Measurements from ENCODE around the gene OPCML.

The OPCML gene

DNA sequence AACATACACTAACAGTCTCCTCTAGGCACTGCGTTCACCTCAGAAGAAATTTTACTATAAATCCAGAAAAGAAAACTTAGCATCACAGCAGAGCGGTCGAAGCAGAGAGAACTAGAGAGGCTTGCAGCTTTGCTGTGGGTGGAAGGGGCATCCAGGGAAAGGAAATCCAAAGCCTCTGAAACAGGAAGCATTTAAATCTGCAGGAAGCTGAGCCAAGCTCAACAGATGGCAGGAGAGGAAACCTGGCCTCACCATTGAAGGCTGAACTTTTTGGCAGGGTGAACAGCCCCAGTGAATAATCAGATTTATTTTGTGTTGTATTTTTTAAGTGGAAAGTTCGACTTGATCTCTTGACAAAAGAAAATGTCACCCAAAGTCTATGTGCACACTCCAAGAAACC, 858.1 kb downstream of the OPCML start:
- H3K4me1 ChIP-seq (ENCODE audit: low read length): no peaks in the 10 kb centered on the region
- no peaks in the 10 kb centered on the region for H3K9me3 ChIP-seq (replicated peaks; ENCODE audit: insufficient read depth, low read length)
- H3K4me3 ChIP-seq (ENCODE audit: low read length): no peak overlapping the region
- H3K4me2 ChIP-seq (ENCODE audit: low read depth, low read length): no peak overlapping the region
- H2AFZ ChIP-seq (ENCODE audit: low read length): no peak overlapping the region
- no peaks in the 10 kb centered on the region for H3F3A ChIP-seq (ENCODE audit: insufficient read depth, low read length)
- no peaks in the 10 kb centered on the region; the same call in 1 of the 2 replicates for H3K36me3 ChIP-seq (replicated peaks; ENCODE audit: insufficient read depth, low read length)
- H3K27me3 ChIP-seq (replicated peaks; ENCODE audit: insufficient read depth, low read length): no peaks in the 10 kb centered on the region
- no peaks in the 10 kb centered on the region for H3K79me2 ChIP-seq (ENCODE audit: low read length)
- H3K9ac ChIP-seq (ENCODE audit: low read length): no peak overlapping the region
- TF ChIP-seq, protein P1, sequence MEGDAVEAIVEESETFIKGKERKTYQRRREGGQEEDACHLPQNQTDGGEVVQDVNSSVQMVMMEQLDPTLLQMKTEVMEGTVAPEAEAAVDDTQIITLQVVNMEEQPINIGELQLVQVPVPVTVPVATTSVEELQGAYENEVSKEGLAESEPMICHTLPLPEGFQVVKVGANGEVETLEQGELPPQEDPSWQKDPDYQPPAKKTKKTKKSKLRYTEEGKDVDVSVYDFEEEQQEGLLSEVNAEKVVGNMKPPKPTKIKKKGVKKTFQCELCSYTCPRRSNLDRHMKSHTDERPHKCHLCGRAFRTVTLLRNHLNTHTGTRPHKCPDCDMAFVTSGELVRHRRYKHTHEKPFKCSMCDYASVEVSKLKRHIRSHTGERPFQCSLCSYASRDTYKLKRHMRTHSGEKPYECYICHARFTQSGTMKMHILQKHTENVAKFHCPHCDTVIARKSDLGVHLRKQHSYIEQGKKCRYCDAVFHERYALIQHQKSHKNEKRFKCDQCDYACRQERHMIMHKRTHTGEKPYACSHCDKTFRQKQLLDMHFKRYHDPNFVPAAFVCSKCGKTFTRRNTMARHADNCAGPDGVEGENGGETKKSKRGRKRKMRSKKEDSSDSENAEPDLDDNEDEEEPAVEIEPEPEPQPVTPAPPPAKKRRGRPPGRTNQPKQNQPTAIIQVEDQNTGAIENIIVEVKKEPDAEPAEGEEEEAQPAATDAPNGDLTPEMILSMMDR (IDR thresholded peaks at IDR 0.05; ENCODE audit: low read length): no peak
- TF ChIP-seq EZH2 (optimal IDR thresholded peaks at IDR 0.05; ENCODE audit: low read depth, low read length): no peak
- TF ChIP-seq EZH2phosphoT487 (IDR thresholded peaks at IDR 0.05; ENCODE audit: low read length): no peak
- H3K27ac ChIP-seq (ENCODE audit: low read length): no peak overlapping the region
- no peak for DNase-seq
- no peaks in the 10 kb centered on the region for H3K9me2 ChIP-seq (replicated peaks; ENCODE audit: insufficient read depth, low read length)
- H4K20me1 ChIP-seq (ENCODE audit: insufficient read depth, low read length): no peaks in the 10 kb centered on the region

DNA sequence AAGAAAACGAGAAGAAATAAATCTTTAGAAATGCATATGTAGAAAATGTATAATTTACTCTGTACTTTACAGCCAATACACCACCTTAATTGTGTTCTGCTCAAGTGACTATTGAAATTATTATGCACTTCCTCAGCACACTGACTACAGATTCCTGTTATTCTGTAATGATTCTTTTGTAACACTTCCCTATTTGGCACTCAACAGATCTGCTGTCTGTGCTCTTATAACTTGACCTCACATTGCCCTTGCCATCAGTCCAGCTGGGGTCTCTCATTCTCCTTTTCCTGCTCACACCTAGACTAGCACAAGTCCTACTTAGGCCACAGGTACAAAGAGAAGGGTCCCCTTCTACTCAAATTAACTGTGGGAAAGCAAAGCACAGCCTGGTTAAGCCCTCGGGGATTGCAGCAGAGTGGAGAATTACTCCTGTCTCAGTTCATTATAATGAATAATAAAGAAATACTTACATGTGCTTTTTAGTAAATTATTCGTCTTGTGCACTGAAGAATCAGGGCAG, 860.4 kb downstream of the OPCML start:
- no peaks in the 10 kb centered on the region for H4K20me1 ChIP-seq (ENCODE audit: insufficient read depth, low read length)
- H3K9me3 ChIP-seq (replicated peaks; ENCODE audit: insufficient read depth, low read length): no peaks in the 10 kb centered on the region
- no peak overlapping the region for H3K9ac ChIP-seq (ENCODE audit: low read length)
- no peaks in the 10 kb centered on the region for H3K9me2 ChIP-seq (replicated peaks; ENCODE audit: insufficient read depth, low read length)
- TF ChIP-seq EZH2phosphoT487 (IDR thresholded peaks at IDR 0.05; ENCODE audit: low read length): no peak
- TF ChIP-seq, protein P1 (IDR thresholded peaks at IDR 0.05; ENCODE audit: low read length): no peak
- TF ChIP-seq EZH2 (optimal IDR thresholded peaks at IDR 0.05; ENCODE audit: low read depth, low read length): no peak
- no peak overlapping the region for H3K4me3 ChIP-seq (ENCODE audit: low read length)
- H3K27ac ChIP-seq (ENCODE audit: low read length): no peak overlapping the region
- H3F3A ChIP-seq (ENCODE audit: insufficient read depth, low read length): no peaks in the 10 kb centered on the region
- no peaks in the 10 kb centered on the region for H3K27me3 ChIP-seq (replicated peaks; ENCODE audit: insufficient read depth, low read length)
- H3K36me3 ChIP-seq (replicated peaks; ENCODE audit: insufficient read depth, low read length): no peaks in the 10 kb centered on the region; the same call in 1 of the 2 replicates
- no peak overlapping the region for H2AFZ ChIP-seq (ENCODE audit: low read length)
- no peak overlapping the region for H3K4me2 ChIP-seq (ENCODE audit: low read depth, low read length)
- DNase-seq: no peak
- H3K4me1 ChIP-seq (ENCODE audit: low read length): no peaks in the 10 kb centered on the region
- H3K79me2 ChIP-seq (ENCODE audit: low read length): no peaks in the 10 kb centered on the region

DNA sequence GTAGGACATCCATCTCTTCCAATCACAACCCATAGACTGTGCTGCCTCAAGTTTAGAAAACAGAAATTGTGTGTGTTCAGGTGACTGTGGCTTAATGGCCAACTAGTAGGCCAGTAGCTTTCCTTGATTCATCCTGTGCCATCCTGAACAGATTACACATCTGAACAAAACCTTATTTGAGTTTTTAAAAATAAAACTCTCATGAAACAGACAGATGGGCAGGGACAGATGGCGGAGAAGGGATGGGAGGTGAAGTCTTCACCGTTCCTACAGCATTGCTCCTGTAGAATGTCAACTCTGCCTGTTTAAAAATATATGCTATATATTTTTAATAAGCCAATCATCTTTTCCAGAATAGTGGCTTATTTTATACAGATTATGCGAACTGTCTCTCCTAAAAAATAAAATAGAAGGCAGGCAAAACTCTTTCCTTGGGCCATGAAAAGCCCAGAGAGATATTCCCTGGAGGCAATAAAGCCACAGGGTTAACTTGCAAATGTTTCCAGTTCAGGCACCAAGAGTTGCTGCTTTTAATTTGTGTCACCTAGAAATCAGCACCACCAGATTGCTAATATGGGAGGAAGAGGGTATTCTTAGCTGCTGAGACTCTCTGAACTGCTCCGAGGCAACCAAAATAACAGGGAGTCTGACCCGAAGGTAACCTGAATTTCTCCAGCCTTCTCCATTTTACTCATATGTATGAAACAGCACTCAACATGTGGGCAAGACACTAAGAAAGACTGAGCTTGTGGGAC, 861.2 kb downstream of the OPCML start:
- Histone ChIP-seq H3K79me2 (ENCODE audit: low read length) (no peaks in the 10 kb centered on the region), H3K9me3 (replicated peaks; ENCODE audit: insufficient read depth, low read length) (no peaks in the 10 kb centered on the region), H3K27ac (ENCODE audit: low read length) (no peak overlapping the region), H3K9ac (ENCODE audit: low read length) (no peak overlapping the region), H3K4me3 (ENCODE audit: low read length) (no peak overlapping the region), H2AFZ (ENCODE audit: low read length) (no peak overlapping the region), H4K20me1 (ENCODE audit: insufficient read depth, low read length) (no peaks in the 10 kb centered on the region), H3F3A (ENCODE audit: insufficient read depth, low read length) (no peaks in the 10 kb centered on the region), H3K36me3 (replicated peaks; ENCODE audit: insufficient read depth, low read length) (no peaks in the 10 kb centered on the region; the same call in 1 of the 2 replicates), H3K4me1 (ENCODE audit: low read length) (no peaks in the 10 kb centered on the region), H3K4me2 (ENCODE audit: low read depth, low read length) (no peak overlapping the region), H3K27me3 (replicated peaks; ENCODE audit: insufficient read depth, low read length) (no peaks in the 10 kb centered on the region), H3K9me2 (replicated peaks; ENCODE audit: insufficient read depth, low read length) (no peaks in the 10 kb centered on the region)
- DNase-seq: no peak
- TF ChIP-seq EZH2 (optimal IDR thresholded peaks at IDR 0.05; ENCODE audit: low read depth, low read length): no peak
- TF ChIP-seq, protein P1 (IDR thresholded peaks at IDR 0.05; ENCODE audit: low read length): no peak
- TF ChIP-seq EZH2phosphoT487 (IDR thresholded peaks at IDR 0.05; ENCODE audit: low read length): no peak
